Measurements from ENCODE around the gene SMCR8. TPM values are rescaled to one million over a fixed set of nuclear protein-coding genes. Genes with fewer than 3 reads are reported as not detected.

Gene SMCR8
- total and polyA plus RNA-seq, 2 of the 13 experiments (the other 11 are each of a cell fraction or from before 2014, with no cell fraction given): 7.6 to 11.8 TPM

DNA sequence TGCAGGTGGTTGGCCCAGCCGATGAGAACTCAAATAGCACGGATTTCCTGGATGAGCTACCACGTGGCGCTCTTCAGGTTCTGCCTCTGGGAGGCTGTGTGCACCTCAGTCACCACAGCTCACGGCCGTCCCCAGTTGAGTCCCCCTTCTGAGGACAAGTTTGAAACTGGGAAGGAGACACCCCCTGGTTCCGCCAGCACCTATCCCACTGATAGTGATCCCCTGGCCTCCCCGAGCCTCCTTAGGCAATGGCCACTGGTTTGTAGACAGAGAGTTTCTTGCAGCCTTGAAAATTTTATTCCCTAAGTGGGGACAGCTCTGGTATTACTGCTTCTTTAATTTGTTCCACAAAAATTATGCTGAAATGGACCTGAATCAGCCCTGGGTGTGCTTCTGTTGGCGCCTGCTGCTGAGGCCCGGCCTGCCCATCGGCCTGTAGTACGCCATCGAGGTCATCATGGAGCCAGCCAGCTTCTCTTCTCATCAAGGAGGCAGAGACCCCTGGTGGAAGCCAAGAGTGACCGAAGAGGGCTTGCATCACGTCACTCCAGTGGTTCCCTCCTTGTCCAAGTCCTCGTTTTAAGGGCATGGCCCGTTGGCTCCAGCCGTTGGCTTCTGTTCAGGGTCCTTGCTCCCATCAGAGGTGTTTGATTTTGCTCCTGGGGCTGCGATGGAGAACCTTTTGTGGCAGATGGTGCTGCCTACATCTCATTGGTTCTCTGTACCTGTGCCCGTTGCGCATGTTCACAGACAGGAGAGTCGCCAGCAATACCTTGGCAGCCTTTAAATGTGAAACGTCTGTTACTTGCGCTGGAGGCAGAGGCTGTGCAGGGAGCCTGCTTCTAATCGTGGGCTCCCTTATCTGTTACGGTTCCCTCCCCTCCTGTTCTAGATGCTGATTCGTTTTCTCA lies 9.3 kb downstream of the SMCR8 start:
- Histone ChIP-seq H4K20me1 (ENCODE audit: insufficient read depth, low read length) (peaks cover 12% of the 10 kb centered on the region), H3K4me2 (ENCODE audit: low read depth, low read length) (no peak overlapping the region), H3K79me2 (ENCODE audit: insufficient read depth, low read length) (peaks cover 12% of the 10 kb centered on the region), H3K36me3 (replicated peaks in 1 of 2; ENCODE audit: control insufficient read depth in 1 of 2, insufficient read depth in 2 of 2, low read length in 2 of 2) (peaks cover 30 to 56% of the 10 kb centered on the region in 2 experiments), H3K4me3 (replicated peaks in 1 of 3; ENCODE audit: insufficient read depth in 1 of 3, low read depth in 2 of 3, low read length in 3 of 3) (no peak overlapping the region), H3K9ac (ENCODE audit: insufficient read depth, low read depth, low read length) (no peak overlapping the region), H3K27ac (ENCODE audit: extremely low read length, insufficient read depth, low read length) (no peak overlapping the region), H2AFZ (ENCODE audit: low read length) (no peak overlapping the region), H3K4me1 (ENCODE audit: insufficient read depth, low read length) (peaks cover 17% of the 10 kb centered on the region), H3K27me3 (ENCODE audit: control insufficient read depth in 1 of 2, insufficient read depth in 2 of 2, low read length in 2 of 2) (no peaks in the 10 kb centered on the region), H3K9me3 (ENCODE audit: low read length) (no peaks in the 10 kb centered on the region)
- TF ChIP-seq ZFP62 (CRISPR knock-in tag; IDR thresholded peaks at IDR 0.05) (no peak), ZNF34 (CRISPR knock-in tag; IDR thresholded peaks at IDR 0.05; ENCODE audit: borderline replicate concordance) (no peak), HDAC1 (CRISPR knock-in tag; IDR thresholded peaks at IDR 0.05) (no peak), AGO2 (optimal IDR thresholded peaks at IDR 0.05; ENCODE audit: low read depth, low read length) (peak; percentile 27), BHLHE40 (IDR thresholded peaks at IDR 0.05; ENCODE audit: low read length) (no peak), ZNF841 (CRISPR knock-in tag; IDR thresholded peaks at IDR 0.05; ENCODE audit: borderline replicate concordance) (no peak), ZNF326 (CRISPR knock-in tag; IDR thresholded peaks at IDR 0.05; ENCODE audit: borderline replicate concordance) (no peak), POLR2G (IDR thresholded peaks at IDR 0.05; ENCODE audit: low read depth, low read length) (0 out of 2 replicates have a peak, but pooled peaks have one; percentile 3)
- TF ChIP-seq, protein P1, sequence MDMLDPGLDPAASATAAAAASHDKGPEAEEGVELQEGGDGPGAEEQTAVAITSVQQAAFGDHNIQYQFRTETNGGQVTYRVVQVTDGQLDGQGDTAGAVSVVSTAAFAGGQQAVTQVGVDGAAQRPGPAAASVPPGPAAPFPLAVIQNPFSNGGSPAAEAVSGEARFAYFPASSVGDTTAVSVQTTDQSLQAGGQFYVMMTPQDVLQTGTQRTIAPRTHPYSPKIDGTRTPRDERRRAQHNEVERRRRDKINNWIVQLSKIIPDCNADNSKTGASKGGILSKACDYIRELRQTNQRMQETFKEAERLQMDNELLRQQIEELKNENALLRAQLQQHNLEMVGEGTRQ (IDR thresholded peaks at IDR 0.05; ENCODE audit: low read depth, low read length): no peak
- TF ChIP-seq, protein P1 (CRISPR knock-in tag; IDR thresholded peaks at IDR 0.05; ENCODE audit: borderline replicate concordance): no peak
- no peak for ATAC-seq
- DNase-seq (ENCODE audit: low spot score): no peak
- BruUV-seq (replicated peaks): no TSS peak
- ChIA-PET CTCF (ENCODE audit: low intra/inter-chr PET ratio, low total read pairs) (no interaction called here), POLR2A (no interaction called here)
- FAIRE-seq: no peak
- intact Hi-C loops (cut with micrococcal nuclease; ENCODE audit: unreplicated experiment): no loop called here
- in situ Hi-C loops (cut with HindIII; ENCODE audit: extremely low pct_ligation_motif_present, low pct_unique_long_range_greater_than_20kb): no loop called here
- WGBS (ENCODE audit: low lambda C conversion rate): 97% methylated on average over 25 of the region's 27 CpGs
